ENCODE data around the gene ACVRL1.

Gene ACVRL1

DNA sequence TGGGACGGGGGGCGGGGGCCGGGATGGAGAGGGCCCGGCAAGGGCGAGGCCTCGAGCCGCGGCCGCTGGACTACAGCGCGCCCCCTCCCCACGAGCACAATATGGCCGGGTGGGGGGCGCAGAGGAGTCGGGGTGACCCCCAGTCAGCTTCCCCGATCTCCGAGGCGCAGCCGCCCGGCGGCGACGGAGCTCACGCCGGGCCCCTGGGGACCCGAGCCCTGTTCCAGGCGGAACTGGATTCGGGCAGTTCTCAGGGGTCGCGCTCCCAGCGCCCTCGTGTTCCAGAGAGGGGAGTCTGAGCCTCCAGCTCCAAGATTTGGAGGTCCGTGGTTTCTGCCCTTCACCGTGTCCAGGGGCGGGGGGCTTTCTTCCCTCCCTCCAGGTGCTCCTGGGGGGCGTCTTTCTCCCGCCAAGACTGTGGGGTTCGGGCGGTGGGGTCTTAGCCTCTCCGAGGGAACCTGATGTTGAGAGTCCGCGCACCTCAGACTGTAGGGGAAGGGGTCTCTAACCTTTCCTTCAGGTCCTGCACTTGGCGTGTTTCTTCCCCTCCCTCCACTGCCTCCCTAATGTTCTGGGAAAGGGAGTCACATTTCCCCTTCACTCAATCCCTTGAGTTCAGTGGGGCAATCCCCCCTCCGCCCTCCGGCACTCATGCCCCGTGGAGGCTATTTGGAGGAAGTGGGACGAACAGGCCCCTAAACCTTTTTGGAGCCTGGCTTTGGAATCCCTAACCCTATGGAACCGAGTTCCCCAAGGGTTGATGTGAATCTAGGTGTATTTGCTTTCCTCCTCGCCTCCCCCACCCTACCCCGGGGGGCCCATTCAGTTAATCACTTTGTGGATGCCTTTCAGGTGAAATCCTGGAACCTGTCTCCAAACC is 44.8 kb downstream of the ACVRL1 start:
- Histone ChIP-seq H3K4me3 (ENCODE audit: low read length) (peak overlapping the region; percentile 94), H3K27ac (ENCODE audit: low read length) (peak overlapping the region; percentile 6), H3K9ac (ENCODE audit: low read depth, low read length) (peak overlapping the region; percentile 90), H3K27me3 (ENCODE audit: insufficient read depth, low read length) (peaks cover 57% of the 10 kb centered on the region), H3K36me3 (ENCODE audit: insufficient read depth, low read depth, low read length) (no peaks in the 10 kb centered on the region), H3K4me1 (ENCODE audit: insufficient read depth, low read length) (peaks cover 11% of the 10 kb centered on the region; the same call in 1 of the 2 replicates), H3K9me3 (ENCODE audit: insufficient read depth, low read depth, low read length) (no peaks in the 10 kb centered on the region)

DNA sequence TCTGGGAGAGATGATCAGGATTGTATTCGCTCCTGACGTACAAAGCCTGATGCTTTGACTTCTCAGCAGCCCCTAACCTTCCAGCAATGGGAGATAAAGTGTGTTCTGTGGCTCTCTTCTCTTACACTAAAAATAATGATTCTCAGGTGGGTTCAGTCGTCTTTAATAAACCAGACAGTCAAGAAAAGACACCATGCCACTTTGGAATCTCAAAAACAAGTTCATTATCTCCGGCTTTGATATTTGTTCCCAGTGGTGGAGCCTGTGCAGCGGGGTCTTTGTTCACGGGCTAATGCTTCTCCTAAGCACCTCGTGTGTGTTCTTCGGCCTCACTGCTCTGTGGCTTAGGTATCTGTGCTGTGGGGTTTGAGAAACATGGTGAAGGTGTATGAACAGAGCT is 45.8 kb downstream of the ACVRL1 start:
- peaks cover 47% of the 10 kb centered on the region for H3K27me3 ChIP-seq (ENCODE audit: insufficient read depth, low read length)
- H3K36me3 ChIP-seq (ENCODE audit: insufficient read depth, low read depth, low read length) = no peaks in the 10 kb centered on the region
- no peaks in the 10 kb centered on the region for H3K9me3 ChIP-seq (ENCODE audit: insufficient read depth, low read depth, low read length)
- H3K27ac ChIP-seq (ENCODE audit: low read length) = no peak overlapping the region
- H3K4me1 ChIP-seq (ENCODE audit: insufficient read depth, low read length) = peaks cover 11% of the 10 kb centered on the region; the same call in 1 of the 2 replicates
- no peak overlapping the region; the same call in 1 of the 2 replicates for H3K9ac ChIP-seq (ENCODE audit: low read depth, low read length)
- H3K4me3 ChIP-seq (ENCODE audit: low read length) = peak overlapping the region; percentile 94

DNA sequence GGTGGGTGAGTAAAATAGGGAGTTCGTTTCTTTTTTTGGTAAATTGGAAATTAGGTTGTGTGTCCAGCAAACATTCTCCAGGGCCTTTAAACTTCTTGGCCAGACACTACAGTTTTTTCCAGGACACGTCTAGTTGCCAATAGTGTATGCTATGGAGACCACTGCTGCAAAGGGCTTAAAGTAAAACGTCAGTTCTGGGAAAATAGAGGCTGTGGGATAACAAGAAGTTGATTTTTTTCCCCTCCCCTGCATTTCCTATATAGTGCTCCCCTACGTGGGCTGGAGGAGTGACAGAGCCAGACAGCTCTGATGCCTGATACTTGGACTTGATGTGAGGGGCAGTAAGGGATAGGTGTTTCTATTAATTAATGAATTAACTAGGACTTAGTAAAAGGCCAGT is 46.6 kb downstream of the ACVRL1 start:
- peak overlapping the region; percentile 20; the same call in 1 of the 2 replicates for H3K4me3 ChIP-seq (ENCODE audit: low read length)
- no peak overlapping the region for H3K9ac ChIP-seq (ENCODE audit: low read depth, low read length)
- peaks cover 11% of the 10 kb centered on the region; the same call in 1 of the 2 replicates for H3K4me1 ChIP-seq (ENCODE audit: insufficient read depth, low read length)
- H3K9me3 ChIP-seq (ENCODE audit: insufficient read depth, low read depth, low read length) = no peaks in the 10 kb centered on the region
- H3K27me3 ChIP-seq (ENCODE audit: insufficient read depth, low read length) = peaks cover 42% of the 10 kb centered on the region
- no peak overlapping the region for H3K27ac ChIP-seq (ENCODE audit: low read length)
- H3K36me3 ChIP-seq (ENCODE audit: insufficient read depth, low read depth, low read length) = no peaks in the 10 kb centered on the region

DNA sequence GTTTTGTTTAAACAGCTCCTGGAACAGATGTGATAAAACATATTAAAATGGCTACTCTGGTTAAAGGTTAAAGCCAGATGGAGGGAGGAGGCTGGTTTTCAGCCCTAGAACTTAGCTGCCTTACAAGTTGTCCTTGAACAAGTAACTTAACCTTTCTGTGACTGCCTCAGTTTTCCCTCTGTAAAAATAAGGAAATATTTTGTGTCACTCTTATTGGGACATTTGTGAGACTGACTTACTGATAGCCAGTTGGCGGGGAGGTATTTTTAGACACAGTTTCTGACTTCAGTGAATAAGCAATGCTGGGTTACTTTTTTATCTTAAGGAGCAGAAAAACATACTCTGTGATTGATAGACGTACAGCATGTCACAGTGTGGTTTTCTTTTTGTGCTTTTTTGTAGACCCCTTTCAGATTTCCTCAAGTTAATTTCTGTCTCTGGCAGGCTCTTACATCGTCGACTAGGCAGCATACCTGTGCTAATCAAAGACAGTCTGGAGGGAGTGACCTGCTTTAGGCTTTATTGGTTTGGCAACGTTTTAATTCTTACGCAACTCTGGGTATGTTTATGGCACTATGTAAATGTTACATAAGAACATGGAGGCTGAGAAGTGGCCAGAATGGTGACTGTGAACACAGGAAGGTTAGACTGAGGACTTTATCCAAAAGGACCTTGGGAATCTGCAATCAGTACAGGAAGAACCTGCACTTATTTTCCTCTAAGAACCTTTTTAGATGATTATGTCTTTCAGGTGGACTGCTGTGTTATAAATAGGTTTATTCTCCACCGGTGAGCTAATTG is 47.5 kb downstream of the ACVRL1 start:
- no peak overlapping the region for H3K27ac ChIP-seq (ENCODE audit: low read length)
- H3K9me3 ChIP-seq (ENCODE audit: insufficient read depth, low read depth, low read length) = no peaks in the 10 kb centered on the region
- H3K27me3 ChIP-seq (ENCODE audit: insufficient read depth, low read length) = peaks cover 33% of the 10 kb centered on the region
- H3K36me3 ChIP-seq (ENCODE audit: insufficient read depth, low read depth, low read length) = no peaks in the 10 kb centered on the region; the same call in 1 of the 2 replicates
- H3K4me1 ChIP-seq (ENCODE audit: insufficient read depth, low read length) = peaks cover 11% of the 10 kb centered on the region; the same call in 1 of the 2 replicates
- H3K9ac ChIP-seq (ENCODE audit: low read depth, low read length) = no peak overlapping the region
- no peak overlapping the region for H3K4me3 ChIP-seq (ENCODE audit: low read length)

- Histone ChIP-seq H3K36me3 (ENCODE audit: insufficient read depth, low read depth, low read length) (peaks cover 5% of the 10 kb centered on the region; the same call in 1 of the 2 replicates), H3K27ac (ENCODE audit: low read length) (no peak overlapping the region), H3K4me1 (ENCODE audit: insufficient read depth, low read length) (peaks cover 11% of the 10 kb centered on the region; the same call in 1 of the 2 replicates), H3K9me3 (ENCODE audit: insufficient read depth, low read depth, low read length) (no peaks in the 10 kb centered on the region), H3K4me3 (ENCODE audit: low read length) (no peak overlapping the region), H3K27me3 (ENCODE audit: insufficient read depth, low read length) (peaks cover 23% of the 10 kb centered on the region), H3K9ac (ENCODE audit: low read depth, low read length) (no peak overlapping the region)
Measured at GRCh38 chr12:51955702-51956101, 48.4 kb downstream of the ACVRL1 start.

GRCh38 chr12:51958542-51958941 is 51.2 kb downstream of the ACVRL1 start:
- no peak overlapping the region for H3K27ac ChIP-seq (ENCODE audit: low read length)
- peaks cover 11% of the 10 kb centered on the region for H3K36me3 ChIP-seq (ENCODE audit: insufficient read depth, low read depth, low read length)

DNA sequence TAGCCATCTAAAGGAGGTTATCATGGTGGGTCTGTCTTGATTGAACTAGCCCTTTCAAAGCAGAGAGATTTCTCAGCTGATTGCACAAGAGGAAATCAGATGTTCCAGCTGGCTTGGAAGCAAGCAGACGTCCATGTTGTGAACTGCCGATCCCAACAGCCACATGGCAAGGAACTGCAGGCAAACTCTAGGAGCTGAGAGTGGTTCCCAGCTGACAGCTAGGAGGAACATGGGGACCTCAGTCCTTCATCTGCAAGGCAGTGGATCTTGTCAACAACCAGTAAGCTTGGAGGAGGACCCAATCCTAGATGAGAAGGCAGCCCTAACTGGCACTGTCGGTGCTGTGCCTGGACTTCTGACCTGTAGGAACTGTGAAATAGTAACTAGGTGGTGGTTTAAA is 51.9 kb downstream of the ACVRL1 start:
- H3K9ac ChIP-seq (ENCODE audit: low read depth, low read length) = no peak overlapping the region

More at GRCh38 chr12:51958542-51958941, 51.2 kb downstream of the ACVRL1 start:
- Histone ChIP-seq H3K4me3 (ENCODE audit: low read length) (no peak overlapping the region), H3K9me3 (ENCODE audit: insufficient read depth, low read depth, low read length) (no peaks in the 10 kb centered on the region), H3K4me1 (ENCODE audit: insufficient read depth, low read length) (peaks cover 3% of the 10 kb centered on the region; the same call in 1 of the 2 replicates), H3K27me3 (ENCODE audit: insufficient read depth, low read length) (peaks cover 3% of the 10 kb centered on the region; the same call in 1 of the 2 replicates), H3K9ac (ENCODE audit: low read depth, low read length) (no peak overlapping the region)

DNA sequence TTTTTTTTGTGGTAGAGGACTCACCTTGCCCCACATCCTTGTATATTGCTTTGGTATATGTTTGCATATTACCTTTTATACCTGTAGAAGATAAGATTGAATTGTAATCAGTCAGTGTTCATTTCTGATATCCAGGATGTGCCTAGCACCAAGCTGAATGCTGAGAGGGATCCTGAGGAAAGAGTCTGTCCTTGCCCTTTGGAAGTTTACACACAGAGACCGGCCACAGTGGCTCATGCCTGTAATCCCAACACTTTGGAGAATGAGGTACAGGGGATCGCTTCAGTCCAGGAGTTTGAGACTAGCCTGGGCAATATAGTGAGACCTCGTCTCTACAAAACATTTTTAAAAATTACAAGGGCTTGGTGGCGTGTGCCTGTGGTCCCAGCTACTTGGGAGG is 52.6 kb downstream of the ACVRL1 start:
- no peaks in the 10 kb centered on the region for H3K9me3 ChIP-seq (ENCODE audit: insufficient read depth, low read depth, low read length)
- H3K27me3 ChIP-seq (ENCODE audit: insufficient read depth, low read length) = no peaks in the 10 kb centered on the region
- no peak overlapping the region for H3K27ac ChIP-seq (ENCODE audit: low read length)
- H3K4me3 ChIP-seq (ENCODE audit: low read length) = no peak overlapping the region
- H3K9ac ChIP-seq (ENCODE audit: low read depth, low read length) = no peak overlapping the region
- peaks cover 13% of the 10 kb centered on the region for H3K36me3 ChIP-seq (ENCODE audit: insufficient read depth, low read depth, low read length)
- H3K4me1 ChIP-seq (ENCODE audit: insufficient read depth, low read length) = 0 out of 2 replicates have a peak, but pooled peaks cover 1% of the 10 kb centered on the region

More for the DNA sequence above, 51.9 kb downstream of the ACVRL1 start:
- Histone ChIP-seq H3K4me1 (ENCODE audit: insufficient read depth, low read length) (0 out of 2 replicates have a peak, but pooled peaks cover 2% of the 10 kb centered on the region), H3K27me3 (ENCODE audit: insufficient read depth, low read length) (no peaks in the 10 kb centered on the region), H3K27ac (ENCODE audit: low read length) (no peak overlapping the region), H3K9me3 (ENCODE audit: insufficient read depth, low read depth, low read length) (no peaks in the 10 kb centered on the region), H3K4me3 (ENCODE audit: low read length) (no peak overlapping the region), H3K36me3 (ENCODE audit: insufficient read depth, low read depth, low read length) (peaks cover 13% of the 10 kb centered on the region)

DNA sequence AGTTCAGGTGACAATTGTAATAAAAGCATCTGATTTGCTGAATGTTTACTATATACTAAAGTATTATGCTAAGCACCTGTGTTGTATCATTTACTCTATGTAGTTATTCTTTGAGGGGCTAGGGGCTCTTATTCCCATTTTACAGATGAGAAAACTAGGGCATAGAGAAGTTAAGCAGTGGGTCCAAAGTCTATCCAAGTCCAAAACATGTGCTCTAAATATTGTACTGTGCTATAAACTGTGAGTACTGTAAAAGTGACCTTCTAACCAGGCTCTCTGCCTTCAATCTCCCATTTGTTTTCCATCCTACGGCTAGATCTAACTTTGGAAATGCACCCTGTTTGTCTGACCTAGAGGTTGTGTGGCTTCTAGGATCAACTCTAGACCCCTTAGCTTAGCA is 53.2 kb downstream of the ACVRL1 start:
- H3K4me1 ChIP-seq (ENCODE audit: insufficient read depth, low read length) = no peaks in the 10 kb centered on the region
- H3K9ac ChIP-seq (ENCODE audit: low read depth, low read length) = no peak overlapping the region
- H3K27ac ChIP-seq (ENCODE audit: low read length) = no peak overlapping the region
- peaks cover 13% of the 10 kb centered on the region for H3K36me3 ChIP-seq (ENCODE audit: insufficient read depth, low read depth, low read length)
- H3K27me3 ChIP-seq (ENCODE audit: insufficient read depth, low read length) = no peaks in the 10 kb centered on the region
- H3K4me3 ChIP-seq (ENCODE audit: low read length) = no peak overlapping the region
- no peaks in the 10 kb centered on the region for H3K9me3 ChIP-seq (ENCODE audit: insufficient read depth, low read depth, low read length)

GRCh38 chr12:51960890-51961289 is 53.6 kb downstream of the ACVRL1 start:
- H3K36me3 ChIP-seq (ENCODE audit: insufficient read depth, low read depth, low read length) = peaks cover 13% of the 10 kb centered on the region
- no peak overlapping the region for H3K9ac ChIP-seq (ENCODE audit: low read depth, low read length)
- H3K4me1 ChIP-seq (ENCODE audit: insufficient read depth, low read length) = no peaks in the 10 kb centered on the region
- no peaks in the 10 kb centered on the region for H3K27me3 ChIP-seq (ENCODE audit: insufficient read depth, low read length)
- no peak overlapping the region for H3K4me3 ChIP-seq (ENCODE audit: low read length)
- no peaks in the 10 kb centered on the region for H3K9me3 ChIP-seq (ENCODE audit: insufficient read depth, low read depth, low read length)
- H3K27ac ChIP-seq (ENCODE audit: low read length) = no peak overlapping the region

DNA sequence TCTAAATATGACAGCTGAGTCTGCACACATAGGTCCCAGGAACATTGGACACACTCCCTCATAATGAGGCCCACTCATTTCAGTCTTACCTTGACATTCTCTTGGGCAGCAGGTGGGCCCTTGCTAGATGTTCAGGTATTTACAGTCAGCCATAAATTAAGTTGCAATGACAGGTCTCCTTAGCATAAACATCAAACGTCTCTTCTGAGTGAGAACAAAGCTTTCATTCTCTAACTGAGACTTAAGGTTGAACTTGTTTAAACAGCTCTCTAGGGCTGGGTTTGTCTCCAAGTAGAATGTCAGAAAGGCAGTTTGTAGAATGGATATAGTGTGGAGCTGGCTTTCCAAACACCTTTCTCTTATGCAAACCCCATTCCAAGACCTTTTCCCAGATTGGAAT is 54.5 kb downstream of the ACVRL1 start:
- no peaks in the 10 kb centered on the region for H3K4me1 ChIP-seq (ENCODE audit: insufficient read depth, low read length)
- no peaks in the 10 kb centered on the region for H3K9me3 ChIP-seq (ENCODE audit: insufficient read depth, low read depth, low read length)
- no peak overlapping the region for H3K27ac ChIP-seq (ENCODE audit: low read length)
- no peak overlapping the region for H3K9ac ChIP-seq (ENCODE audit: low read depth, low read length)
- H3K4me3 ChIP-seq (ENCODE audit: low read length) = no peak overlapping the region
- H3K36me3 ChIP-seq (ENCODE audit: insufficient read depth, low read depth, low read length) = peaks cover 13% of the 10 kb centered on the region
- H3K27me3 ChIP-seq (ENCODE audit: insufficient read depth, low read length) = no peaks in the 10 kb centered on the region

All from iPS-20b (cell line).